ENCODE measurements around the gene NAA10. TPM values are rescaled to one million over a fixed set of nuclear protein-coding genes. Genes with fewer than 3 reads are reported as not detected.

Gene NAA10
- total and polyA plus RNA-seq, 2 of the 13 experiments (the other 11 are each of a cell fraction or from before 2014, with no cell fraction given), result 49.2 to 51.7 TPM

GRCh38 chrX:153927922-153928760, 6.7 kb downstream of the NAA10 start (continued):
- TF ChIP-seq TAF1 (CRISPR knock-in tag; IDR thresholded peaks at IDR 0.05), result 0 out of 2 replicates have a peak, but pooled peaks have one; percentile 43
- no peak for TF ChIP-seq ONECUT2 (CRISPR knock-in tag; IDR thresholded peaks at IDR 0.05)
- 0 out of 2 replicates have a peak, but pooled peaks have one; percentile 47 for TF ChIP-seq ZIK1 (CRISPR knock-in tag; IDR thresholded peaks at IDR 0.05; ENCODE audit: borderline replicate concordance, low read depth)
- TF ChIP-seq ZSCAN12 (CRISPR knock-in tag; IDR thresholded peaks at IDR 0.05), result no peak
- TF ChIP-seq BCL6 (CRISPR knock-in tag; IDR thresholded peaks at IDR 0.05), result no peak
- TF ChIP-seq TMF1 (CRISPR knock-in tag; IDR thresholded peaks at IDR 0.05; ENCODE audit: low read depth), result 0 out of 2 replicates have a peak, but pooled peaks have one; percentile 38
- no peak for TF ChIP-seq ZNF17 (CRISPR knock-in tag; IDR thresholded peaks at IDR 0.05)
- TF ChIP-seq NCOA1 (CRISPR knock-in tag; IDR thresholded peaks at IDR 0.05), result no peak
- TF ChIP-seq PHF5A (CRISPR knock-in tag; IDR thresholded peaks at IDR 0.05; ENCODE audit: low read depth, unreplicated experiment), result peak; percentile 34
- TF ChIP-seq ATF1 (CRISPR knock-in tag; IDR thresholded peaks at IDR 0.05), result no peak
- TF ChIP-seq CREB1 (IDR thresholded peaks at IDR 0.05), result 0 out of 2 replicates have a peak, but pooled peaks have one; percentile 19
- TF ChIP-seq CREB1 (CRISPR knock-in tag; IDR thresholded peaks at IDR 0.05), result 0 out of 2 replicates have a peak, but pooled peaks have one; percentile 38
- TF ChIP-seq ZNF7 (CRISPR knock-in tag; IDR thresholded peaks at IDR 0.05), result no peak
- no peak for TF ChIP-seq WIZ (CRISPR knock-in tag; IDR thresholded peaks at IDR 0.05)
- TF ChIP-seq HDAC1 (CRISPR knock-in tag; IDR thresholded peaks at IDR 0.05), result peak; percentile 49; the same call in 1 of the 2 replicates
- no peak for TF ChIP-seq GPBP1L1 (CRISPR knock-in tag; IDR thresholded peaks at IDR 0.05)
- TF ChIP-seq, protein P1, sequence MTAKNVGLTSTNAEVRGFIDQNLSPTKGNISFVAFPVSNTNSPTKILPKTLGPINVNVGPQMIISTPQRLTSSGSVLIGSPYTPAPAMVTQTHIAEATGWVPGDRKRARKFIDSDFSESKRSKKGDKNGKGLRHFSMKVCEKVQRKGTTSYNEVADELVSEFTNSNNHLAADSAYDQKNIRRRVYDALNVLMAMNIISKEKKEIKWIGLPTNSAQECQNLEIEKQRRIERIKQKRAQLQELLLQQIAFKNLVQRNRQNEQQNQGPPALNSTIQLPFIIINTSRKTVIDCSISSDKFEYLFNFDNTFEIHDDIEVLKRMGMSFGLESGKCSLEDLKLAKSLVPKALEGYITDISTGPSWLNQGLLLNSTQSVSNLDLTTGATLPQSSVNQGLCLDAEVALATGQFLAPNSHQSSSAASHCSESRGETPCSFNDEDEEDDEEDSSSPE (CRISPR knock-in tag; IDR thresholded peaks at IDR 0.05), result peak; percentile 80
- 0 out of 2 replicates have a peak, but pooled peaks have one; percentile 51 for TF ChIP-seq DRAP1 (CRISPR knock-in tag; IDR thresholded peaks at IDR 0.05)
- TF ChIP-seq FOXC1 (CRISPR knock-in tag; IDR thresholded peaks at IDR 0.05; ENCODE audit: borderline replicate concordance), result no peak
- no peak for TF ChIP-seq SOX13 (IDR thresholded peaks at IDR 0.05)
- peak in 1 of 2 experiments; percentile 20; a peak in 1 of 4 replicates for TF ChIP-seq SOX13 (CRISPR knock-in tag; conservative IDR thresholded peaks at IDR 0.05 in 1 of 2, IDR thresholded peaks at IDR 0.05 in 1 of 2)
- TF ChIP-seq, protein P2, sequence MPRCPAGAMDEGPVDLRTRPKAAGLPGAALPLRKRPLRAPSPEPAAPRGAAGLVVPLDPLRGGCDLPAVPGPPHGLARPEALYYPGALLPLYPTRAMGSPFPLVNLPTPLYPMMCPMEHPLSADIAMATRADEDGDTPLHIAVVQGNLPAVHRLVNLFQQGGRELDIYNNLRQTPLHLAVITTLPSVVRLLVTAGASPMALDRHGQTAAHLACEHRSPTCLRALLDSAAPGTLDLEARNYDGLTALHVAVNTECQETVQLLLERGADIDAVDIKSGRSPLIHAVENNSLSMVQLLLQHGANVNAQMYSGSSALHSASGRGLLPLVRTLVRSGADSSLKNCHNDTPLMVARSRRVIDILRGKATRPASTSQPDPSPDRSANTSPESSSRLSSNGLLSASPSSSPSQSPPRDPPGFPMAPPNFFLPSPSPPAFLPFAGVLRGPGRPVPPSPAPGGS (CRISPR knock-in tag; IDR thresholded peaks at IDR 0.05), result 0 out of 2 replicates have a peak, but pooled peaks have one; percentile 12
- TF ChIP-seq AGO2 (optimal IDR thresholded peaks at IDR 0.05; ENCODE audit: low read depth, low read length), result peak; percentile 84
